NCI-H460 (cell line): ENCODE results near the gene RGS17. TPM values are rescaled to one million over a fixed set of nuclear protein-coding genes. Genes with fewer than 3 reads are reported as not detected.
"Not testable (repeated sequence)": the region's sequence is repeated elsewhere in the genome, so short reads cannot be mapped to it uniquely, and the experiment has no call there.

Experiments used
- DNase-seq: peaks from one replicate; pipeline ENCODE4 v3.0.0-alpha.2; 2016; ENCODE audit warnings: low read depth; ENCODE audit errors: extremely low read depth
- polyA plus RNA-seq: library from polyadenylated mRNA; depleted of rRNA; stranded (reverse); fragments of >200 nt; gene quantifications from 2 replicates; pipeline ENCODE4 v1.2.3, GENCODE V29; 2014; cell fraction: nucleus; rRNA removed
- total RNA-seq: library from RNA; depleted of rRNA; stranded (reverse); fragments of >200 nt; shearing (Covaris generic); gene quantifications from 2 replicates; pipeline ENCODE4 v1.2.3, GENCODE V29; 2014; rRNA removed

Gene RGS17, protein sequence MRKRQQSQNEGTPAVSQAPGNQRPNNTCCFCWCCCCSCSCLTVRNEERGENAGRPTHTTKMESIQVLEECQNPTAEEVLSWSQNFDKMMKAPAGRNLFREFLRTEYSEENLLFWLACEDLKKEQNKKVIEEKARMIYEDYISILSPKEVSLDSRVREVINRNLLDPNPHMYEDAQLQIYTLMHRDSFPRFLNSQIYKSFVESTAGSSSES
- 0.14 and 0.20 TPM in 2 replicates for total RNA-seq
- 0.03 and 0.11 TPM in 2 replicates for polyA plus RNA-seq

DNA sequence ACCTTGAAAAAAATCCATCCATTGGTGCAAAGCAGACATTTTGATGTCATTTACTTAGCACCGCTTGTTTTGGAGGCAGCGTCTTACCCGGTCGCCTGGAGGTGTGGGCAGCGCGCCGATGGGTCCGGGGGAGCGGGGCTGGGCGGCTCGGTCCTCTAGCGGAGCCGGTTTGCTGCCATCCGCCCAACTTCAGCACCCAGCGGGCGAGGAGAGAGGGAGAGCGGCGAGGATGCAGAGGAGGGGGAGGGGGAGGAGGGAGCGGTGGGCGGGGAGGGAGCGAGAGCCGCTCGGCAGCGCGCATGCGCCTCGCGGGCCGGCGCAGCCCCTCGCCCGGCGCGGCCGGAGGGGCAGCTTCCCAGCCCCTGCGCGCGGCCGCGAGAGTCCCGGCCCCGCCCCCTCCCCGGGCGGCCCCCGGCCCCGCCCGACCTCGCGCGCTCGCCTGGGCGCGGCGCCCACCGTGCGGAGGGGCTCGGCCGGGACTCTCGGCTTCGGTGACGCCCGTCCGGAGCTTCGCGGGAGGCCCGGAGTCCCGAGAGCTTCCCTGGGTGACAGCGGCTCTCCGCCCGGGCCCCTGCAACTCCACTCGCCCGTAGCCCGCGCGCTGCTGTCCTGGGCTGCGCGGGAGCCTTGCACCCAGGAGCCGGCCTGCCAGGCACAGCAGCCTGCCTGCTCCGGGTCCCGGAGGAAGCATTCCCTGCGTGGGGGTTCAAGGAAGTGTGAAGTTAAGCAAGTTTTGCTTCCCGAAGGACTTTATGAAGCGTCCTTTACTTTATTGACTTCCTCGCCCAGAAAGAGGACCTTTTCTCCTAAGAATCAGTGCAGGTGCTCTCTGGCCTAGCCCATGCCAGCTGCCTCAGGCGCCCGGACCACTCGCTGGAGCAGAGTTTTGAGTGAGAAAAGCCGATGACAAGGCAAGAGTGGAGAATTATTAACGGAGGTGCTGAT, at the start of gene RGS17:
Gene RGS17 (minus strand): TSS at position 246 of the 945 bp plus-strand sequence. CDS start 87,264 bp downstream, outside the sequence.
- DNase-seq, result peak; percentile 28

DNA sequence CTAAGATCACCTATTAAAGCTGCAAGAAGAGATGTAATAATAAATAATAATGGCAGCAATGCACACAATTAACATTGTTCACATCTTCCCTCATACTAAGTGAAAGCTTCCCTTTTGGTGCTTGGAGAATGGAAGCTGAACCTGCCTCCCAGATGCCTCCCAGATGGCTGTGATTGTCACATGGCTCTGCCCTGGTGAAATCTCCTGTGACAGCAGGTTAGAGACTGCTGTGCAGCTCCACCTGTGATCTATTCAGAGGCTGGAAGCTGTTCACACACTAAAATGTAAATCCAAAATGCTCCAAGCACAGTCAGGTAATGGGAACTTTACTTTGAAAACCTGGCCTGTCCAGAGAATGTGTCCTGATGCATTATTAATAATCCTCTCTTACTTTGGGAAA, 41.7 kb upstream of the RGS17 start:
- no peak for DNase-seq

DNA sequence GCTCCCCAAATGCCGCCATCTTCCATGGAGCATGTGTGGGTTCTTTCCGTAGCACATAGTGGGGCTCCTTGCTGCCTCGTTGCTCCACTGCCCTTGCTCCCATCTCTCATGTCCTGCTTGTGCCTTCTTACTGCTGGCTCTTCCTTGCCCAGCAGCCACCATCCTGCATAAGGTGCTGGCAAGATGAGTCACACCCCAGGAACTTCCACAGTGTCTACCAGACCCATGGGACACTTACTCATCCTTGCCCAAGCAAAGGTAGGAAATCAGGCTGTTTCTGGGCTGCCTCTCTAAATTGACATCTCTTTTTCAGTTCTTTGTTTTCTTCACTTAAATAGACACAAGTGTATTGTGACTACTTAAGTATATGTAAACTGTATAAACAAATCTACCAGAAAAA, 39.4 kb upstream of the RGS17 start:
- DNase-seq, result no peak

DNA sequence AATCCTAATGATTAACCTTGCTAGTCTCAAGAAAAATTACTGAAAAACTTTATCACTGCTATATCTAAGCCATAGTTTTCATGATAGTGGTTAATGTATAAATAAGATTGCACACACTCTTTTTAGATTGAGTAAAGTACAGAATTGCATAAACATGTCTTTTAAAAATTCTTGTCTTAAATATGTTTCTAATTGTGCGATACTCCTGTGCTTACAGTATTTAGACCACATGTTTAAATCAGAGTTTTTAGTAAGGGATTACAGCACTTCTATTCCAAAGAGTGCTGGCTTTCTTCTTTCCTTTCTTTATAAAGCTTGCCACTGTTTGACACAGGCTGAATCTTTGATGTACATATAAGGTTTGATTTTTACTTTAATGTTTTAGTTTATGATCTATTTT, 36.8 kb upstream of the RGS17 start:
- no peak for DNase-seq

DNA sequence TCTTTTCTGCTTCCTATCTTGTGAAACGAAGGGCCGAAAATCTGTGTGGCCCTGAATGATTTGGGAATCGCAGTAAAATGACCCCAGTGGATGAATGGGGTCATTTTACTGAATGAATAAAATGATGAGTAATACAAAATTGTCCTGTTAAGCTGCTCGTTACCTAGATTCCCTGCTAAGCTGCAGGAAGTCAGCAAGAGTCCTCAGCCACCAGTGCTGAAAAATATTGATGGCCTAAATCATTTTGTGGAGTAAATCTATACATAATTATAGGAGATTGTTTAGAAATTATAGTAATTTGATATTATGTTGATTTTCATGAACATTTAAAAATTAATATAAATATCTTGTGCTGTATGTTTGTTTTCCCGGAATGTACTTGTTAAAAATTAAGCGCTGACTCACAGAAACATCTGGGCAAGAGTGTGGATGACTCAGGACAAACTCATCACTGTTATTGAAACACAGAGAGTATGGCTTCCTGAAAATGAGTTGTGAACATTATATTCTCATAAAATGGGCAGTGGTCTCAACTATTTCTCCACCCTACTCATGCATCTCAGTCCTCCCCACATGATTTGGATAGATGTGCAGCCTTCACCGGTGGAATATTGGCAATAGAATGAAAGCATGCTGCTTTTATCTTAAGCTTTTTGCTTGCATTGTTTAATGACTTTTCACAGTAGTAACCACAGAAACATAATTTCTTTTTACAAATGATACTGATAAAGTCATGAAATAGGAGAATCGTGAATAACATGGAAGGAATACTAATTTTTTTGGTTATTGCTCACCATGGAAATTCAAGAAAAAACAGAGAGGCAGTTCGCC, 36.2 kb upstream of the RGS17 start:
- peak; percentile 9 for DNase-seq

DNA sequence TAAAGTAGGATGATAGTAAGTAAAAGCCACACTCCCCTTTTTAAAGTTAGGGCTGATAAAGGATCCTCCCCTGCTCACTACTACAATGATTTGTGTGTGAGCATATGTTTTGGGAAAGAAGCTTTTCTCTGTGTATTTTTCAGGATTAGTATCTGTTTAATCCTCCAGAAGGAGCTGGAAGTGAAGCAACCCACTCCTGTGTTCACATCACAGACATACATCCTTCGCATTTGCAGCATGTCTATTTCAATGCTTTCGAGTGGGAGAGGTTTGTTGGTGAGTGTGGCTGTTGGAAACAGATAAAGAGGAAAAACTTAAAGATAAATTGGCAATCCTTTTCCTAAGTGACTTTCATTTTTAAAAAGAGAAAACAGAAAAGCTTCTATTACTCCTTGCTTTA, 31.6 kb upstream of the RGS17 start:
- no peak for DNase-seq

DNA sequence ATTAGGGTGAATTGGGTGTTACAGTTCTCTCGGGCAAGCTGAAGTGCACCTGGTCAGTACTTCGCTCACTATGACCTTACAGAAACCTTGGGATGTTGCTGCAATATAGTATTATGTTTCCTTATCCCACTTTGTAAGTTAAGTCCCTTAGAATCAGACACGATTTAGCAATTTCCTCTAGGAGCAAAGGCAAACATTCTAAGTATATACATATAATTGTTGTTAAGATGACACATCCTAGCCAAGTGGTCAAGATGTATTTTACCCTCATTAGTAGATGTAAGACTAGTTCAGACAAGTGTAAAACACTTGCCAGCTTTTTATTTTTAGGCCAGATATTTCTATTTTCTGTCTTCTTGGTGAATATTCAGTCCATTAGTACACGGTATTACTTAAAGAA, 31.1 kb upstream of the RGS17 start:
- DNase-seq, result no peak

DNA sequence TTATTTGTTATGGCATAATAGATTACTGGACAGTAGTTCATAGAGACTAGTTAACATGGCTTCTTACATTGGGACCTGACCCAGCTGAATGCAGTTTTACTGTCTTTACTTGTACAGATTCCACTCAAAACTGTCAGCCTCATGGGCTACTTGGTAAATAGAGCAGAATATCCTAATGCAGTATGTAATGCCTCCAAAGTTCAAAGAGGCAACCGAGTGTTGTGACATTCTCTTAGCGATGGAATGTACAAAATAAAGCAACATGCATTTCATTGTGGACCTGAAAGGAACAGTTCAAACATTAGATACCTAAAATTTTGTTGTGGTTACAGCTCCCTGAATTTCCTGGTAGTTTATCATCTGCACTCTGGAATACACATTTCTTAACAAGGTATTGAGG, 29.1 kb upstream of the RGS17 start:
- DNase-seq, result no peak

DNA sequence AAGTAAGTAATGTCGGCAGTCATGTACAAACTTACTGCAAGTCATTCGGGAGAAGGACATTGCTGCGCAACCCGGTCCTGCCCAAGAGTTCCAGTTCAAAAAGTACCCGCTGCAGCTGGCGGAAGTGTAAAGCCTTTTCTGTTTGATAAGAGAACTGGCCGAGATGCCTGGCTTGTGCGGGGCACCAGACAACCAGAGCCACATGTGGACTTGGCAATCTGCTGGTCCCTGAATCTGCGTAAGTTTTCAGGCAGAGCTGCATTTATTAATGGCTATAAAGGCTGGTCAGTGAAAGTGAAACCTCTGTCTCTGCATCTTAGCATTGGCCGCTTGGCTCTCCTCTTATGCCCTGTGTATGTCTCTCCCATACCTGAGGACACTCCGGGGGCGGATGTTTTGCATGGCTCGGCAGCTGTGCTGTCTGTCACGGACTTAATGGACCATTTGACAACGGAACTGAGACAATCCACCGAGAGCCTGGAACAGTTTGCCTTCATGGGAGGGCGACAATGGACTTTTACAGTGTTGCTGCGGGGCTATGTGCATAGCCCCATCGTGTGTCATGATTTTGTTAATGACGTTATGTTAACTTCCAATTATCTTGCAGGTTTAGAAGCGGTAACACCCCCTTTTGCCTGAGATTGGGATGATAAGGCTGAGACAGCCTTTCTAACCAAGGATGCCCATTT, 19.8 kb upstream of the RGS17 start:
- DNase-seq, result no peak

DNA sequence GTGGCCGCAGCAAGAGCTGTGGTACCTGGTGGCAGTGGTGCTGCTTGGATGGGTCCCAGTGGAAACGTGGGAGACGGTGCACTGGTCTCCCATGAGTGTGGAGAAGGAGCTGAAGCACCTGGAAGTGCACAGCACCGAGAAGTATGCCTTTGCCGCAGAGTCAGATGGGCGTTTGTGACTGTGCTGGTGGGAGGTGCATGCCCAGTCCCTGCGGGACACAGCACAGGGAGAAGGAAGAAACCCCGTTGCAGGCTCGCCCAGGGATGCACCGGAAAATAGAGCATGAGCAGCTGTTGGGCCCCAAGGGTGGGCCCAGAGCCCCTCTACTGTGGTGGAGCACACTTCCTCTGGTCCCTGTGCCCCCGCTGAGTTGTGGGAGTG, 19.3 kb upstream of the RGS17 start:
- no peak for DNase-seq

DNA sequence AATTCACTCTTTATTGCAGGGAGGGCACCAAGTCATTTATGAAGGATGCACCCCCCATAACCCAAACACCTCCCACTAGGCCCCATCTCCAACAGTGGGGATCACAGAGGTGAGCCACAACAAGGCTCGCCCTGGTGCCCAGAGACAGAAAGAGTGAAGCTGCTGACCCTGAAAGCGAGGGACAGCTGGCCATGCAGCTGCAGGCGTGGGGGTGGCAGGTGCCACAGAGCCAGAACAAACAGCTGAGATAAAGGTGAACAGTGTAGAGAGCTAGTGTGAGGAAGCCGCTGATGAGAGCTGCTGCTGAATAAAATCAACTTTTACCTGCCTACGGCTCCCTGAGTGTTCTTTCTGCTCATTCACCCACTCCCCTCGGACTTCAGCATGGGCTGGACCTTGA, 18.8 kb upstream of the RGS17 start:
- no peak for DNase-seq

DNA sequence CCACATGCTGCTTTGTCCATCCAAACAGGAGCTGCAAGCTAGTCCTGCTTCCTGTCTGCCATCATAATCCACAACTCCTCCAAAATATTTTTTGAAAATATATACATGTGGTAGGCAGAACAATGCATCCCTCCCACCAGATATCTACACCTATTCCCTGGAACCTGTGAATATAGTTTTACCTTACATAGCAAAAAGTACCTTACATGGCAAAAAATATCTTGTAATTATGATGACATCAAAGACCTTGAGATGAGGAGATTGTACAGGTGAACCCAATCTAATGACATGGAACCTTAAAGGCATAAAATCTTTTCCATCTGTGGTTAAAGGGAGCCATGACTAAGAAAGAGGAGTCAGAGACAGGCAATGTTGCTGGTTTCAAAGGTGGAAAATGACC, 15.3 kb upstream of the RGS17 start:
- DNase-seq, result no peak

DNA sequence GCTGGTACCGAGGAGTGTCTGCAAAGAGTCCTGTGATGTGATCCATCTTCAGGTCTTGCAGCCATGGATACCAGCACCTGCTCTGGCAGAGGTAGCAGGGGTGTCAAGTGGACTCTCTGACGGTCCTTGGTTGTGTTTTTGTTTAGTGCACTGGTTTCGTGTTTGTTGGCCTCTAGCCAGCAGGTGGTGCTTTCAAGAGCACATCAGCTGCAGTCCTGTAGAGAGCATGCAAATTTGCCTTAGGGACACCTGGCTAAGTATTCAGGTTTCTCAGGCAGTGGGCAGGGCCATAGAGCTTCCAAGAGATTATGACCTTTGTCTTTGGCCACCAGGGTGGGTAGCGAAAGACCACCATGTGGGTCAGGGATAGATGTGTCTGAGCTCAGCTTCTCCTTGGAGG, 14.5 kb upstream of the RGS17 start:
- no peak for DNase-seq

DNA sequence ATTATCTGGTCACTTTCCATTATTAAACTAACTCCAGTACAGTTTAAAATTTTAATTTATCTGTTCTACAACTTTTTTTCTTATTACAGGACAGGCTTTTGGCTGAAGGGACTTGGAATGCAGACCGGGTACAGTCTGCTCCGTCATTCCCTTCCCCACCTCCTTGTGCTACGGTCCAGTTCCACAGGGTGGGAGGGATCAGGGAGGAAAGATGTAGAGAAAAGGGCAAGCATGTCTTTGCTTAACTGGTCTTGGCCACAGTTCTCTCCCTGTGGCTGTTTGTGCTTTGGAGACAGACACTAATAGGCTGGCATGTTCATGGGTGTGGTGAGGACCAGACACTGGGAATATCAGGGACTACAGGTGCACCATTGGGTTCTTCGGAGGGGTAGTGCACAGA, 12.1 kb upstream of the RGS17 start:
- no peak for DNase-seq

DNA sequence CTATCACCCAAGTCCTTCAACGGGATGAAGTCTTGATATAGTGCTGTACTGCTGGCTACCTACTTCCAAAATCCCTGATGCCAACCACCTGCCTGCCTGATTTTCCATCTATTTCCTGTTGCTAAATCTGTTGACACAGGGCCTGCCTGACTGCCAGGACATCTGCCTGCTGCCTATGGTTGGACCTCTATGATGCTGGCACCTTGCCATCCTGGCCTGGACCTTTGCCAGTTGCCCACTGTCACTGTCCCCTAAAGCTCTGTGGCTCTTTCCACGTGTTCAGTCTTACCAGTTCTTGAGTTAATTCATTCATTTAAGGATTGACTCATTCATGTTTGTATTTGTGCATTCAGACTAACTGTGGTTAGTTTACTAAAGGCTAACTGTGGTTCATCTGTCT, 9.2 kb upstream of the RGS17 start:
- no peak for DNase-seq

DNA sequence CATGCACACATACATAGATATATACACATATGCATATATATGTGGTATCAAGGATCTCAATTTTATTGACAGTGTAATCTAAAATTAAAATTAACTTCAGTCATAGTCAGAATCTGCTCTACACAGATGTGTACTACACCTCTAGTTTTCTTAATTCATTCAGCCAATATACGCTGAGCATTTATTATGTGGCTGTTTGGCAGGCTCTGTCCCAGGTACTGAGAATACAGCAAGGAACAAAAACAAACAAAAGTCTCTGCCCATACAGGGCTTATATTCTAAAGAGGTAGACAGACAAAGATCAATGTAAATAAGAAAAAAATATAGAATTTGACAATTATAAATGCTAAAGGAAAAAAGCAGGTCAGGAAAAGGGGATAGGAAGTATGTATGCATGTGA, 7.8 kb upstream of the RGS17 start:
- no peak for DNase-seq

DNA sequence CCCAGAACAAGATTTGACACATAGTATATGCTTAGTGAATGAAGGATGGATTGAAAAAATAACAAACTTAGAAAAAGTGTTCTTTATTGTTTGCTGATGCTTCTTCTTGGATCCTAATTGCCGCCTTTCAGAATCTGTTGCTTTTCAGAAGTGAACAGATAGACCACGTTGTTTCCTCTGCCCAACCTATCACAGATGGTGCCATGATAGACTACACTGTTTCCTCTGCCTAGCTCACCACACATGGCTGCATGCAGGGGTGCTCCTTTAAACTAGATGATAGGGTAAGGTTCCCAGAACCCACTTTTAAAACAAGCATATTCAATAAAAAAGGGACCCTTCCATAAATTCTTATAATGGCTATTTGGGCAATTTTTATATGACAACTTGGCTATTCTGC, 4.6 kb upstream of the RGS17 start:
- no peak for DNase-seq

DNA sequence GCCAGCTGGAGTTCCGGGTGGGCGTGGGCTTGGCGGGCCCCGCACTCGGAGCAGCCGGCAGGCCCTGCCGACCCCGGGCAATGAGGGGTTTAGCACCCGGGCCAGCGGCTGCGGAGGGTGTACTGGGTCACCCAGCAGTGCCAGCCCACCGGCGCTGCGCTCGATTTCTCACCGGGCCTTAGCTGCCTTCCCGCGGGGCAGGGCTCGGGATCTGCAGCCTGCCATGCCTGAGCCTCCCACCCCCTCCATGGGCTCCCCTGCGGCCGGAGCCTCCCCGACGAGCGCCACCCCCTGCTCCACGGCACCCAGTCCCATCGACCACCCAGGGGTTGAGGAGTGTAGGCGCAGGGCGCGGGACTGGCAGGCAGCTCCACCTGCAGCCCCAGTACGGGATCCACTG, 2.6 kb upstream of the RGS17 start:
- DNase-seq, result not testable (repeated sequence)

DNA sequence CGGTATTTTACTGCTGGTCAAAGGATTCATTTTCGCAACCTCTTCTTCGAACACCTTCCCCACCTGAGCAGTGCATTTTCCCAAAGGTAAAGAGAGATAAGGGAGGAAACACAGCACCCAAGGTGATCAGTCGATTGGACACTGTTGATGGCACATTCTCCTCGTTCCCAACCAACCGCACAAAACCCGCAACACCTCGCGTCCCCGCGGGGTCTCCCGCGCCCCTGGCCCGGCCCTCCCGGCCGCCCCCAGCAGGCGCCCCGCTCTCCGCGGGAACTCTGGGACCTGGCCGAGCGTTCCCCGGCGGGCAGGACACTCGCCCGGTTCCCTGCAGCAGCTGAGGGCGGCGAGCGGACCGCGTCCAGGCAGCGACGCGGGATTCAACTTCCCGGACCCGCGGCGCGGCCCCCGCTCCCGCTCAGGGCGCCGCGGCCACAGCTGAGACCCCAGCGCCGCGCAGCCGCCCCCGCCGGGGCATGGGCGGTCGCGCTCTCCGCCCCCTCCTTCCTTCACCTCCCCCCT, 506 bp downstream of the RGS17 start:
- DNase-seq, result no peak

DNA sequence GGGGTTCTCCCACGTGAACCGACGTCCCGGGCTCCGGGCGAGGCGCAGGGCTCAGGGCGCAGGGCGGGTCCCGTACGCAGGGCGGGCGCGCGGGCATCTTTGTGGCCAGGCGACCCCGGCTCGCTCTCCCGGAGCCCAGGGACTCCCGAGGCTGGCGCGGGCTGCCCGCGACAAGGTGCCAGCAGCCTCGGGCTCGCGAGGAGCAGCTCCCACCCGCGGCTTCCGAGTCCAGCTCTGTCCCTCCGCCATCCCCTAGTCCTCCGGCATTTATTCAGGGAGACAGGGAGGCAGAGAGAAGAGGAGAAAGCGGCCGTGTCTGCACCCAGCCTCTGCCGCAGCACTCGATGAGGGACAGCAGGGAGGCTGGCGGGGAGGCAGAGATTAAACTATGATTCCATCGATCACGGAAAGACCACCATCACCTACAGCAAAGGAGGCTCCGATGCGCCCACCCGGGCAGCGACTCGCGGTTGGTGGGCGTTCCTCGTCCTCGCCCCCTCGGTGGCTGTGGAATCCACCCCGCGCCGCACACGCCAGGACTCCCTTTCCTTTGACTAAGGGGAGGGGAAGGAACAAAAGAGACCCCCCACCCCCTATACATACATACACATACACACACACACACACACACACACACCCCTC, 1.1 kb downstream of the RGS17 start:
- no peak for DNase-seq
